Thoracic aorta (tissue), 2 donors: ENCODE measurements around the gene SLC46A1. TPM values are rescaled to one million over a fixed set of nuclear protein-coding genes. Genes with fewer than 3 reads are reported as not detected.

Source experiments
- ATAC-seq: fragments of 150-250 bp; one replicate; pipeline ENCODE4 v1.8.0; 2017; ENCODE audit warnings: low read depth; ENCODE audit not compliant: insufficient number of reproducible peaks, low FRiP score
- DNase-seq: peaks from one replicate; pipeline ENCODE4 v3.0.0-alpha.2; 2020; ENCODE audit warnings: low spot score
- H3K27ac ChIP-seq, 2 donors: fragments of 200-600 bp; sonication (generic); 1 replicate in 1 of 2; 2 replicates in 1 of 2; pipeline ENCODE4 v1.5.1; 2016; ENCODE audit warnings: mild to moderate bottlenecking in 2 of 2, moderate library complexity in 2 of 2
- H3K27me3 ChIP-seq: fragments of 200-600 bp; sonication (generic); replicated peaks from 2 replicates; pipeline ENCODE4 v1.6.0; 2016; ENCODE audit warnings: mild to moderate bottlenecking; ENCODE audit not compliant: insufficient read depth
- H3K36me3 ChIP-seq: fragments of 200-600 bp; sonication (generic); one replicate; pipeline ENCODE4 v1.5.1; 2016
- H3K4me1 ChIP-seq, 2 donors: fragments of 200-600 bp; sonication (generic); 1 replicate in 1 of 2; 2 replicates in 1 of 2; pipeline versions ENCODE4 v1.5.1 to v1.6.0; 2016; ENCODE audit warnings: low read depth in 2 of 2, mild to moderate bottlenecking in 1 of 2; ENCODE audit not compliant: control insufficient read depth in 1 of 2
- H3K4me3 ChIP-seq: fragments of 200-600 bp; sonication (generic); 2 replicates; pipeline ENCODE4 v1.5.1; 2016; ENCODE audit warnings: mild to moderate bottlenecking
- H3K9me3 ChIP-seq: fragments of 200-600 bp; sonication (generic); 2 replicates; pipeline ENCODE4 v1.5.1; 2016
- total RNA-seq, 2 donors: library from RNA; depleted of rRNA; stranded (reverse); fragments of >200 nt; gene quantifications; one replicate each; pipeline versions ENCODE4 v1.1.0 to v1.2.3, GENCODE V29; 2016
- TF ChIP-seq, protein P1 (sequence below): fragments of 200-600 bp; sonication (generic); IDR thresholded peaks from one replicate; pipeline ENCODE4 v1.5.1; 2019; ENCODE audit warnings: antibody characterized with exemption

SLC46A1 gene
- total RNA-seq, 2 donors from 2014 or later, result 11.9 to 29.2 TPM

DNA sequence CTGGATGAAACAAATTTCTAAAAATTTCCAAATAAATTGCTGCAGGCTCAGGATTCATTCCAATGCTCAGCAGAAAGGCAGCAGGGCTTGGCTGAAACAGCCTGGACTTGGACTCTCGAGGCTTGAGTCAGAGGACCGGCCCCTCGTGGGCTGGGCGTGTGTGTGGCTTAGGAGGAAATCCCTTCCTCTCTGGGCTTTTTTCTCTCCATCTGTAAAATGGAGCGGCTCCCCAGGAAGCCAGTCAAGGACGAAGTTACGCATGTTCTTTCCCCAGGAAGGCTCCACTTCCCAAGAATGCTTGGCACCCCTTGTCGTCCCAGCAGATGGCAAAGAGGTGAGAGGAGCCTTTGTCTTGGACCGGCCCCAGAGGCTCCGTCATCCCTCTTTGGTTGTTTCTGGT is 13.5 kb downstream of the SLC46A1 start:
- ATAC-seq, result no peak
- H3K27me3 ChIP-seq, result no peaks in the 10 kb centered on the region
- H3K27ac ChIP-seq, result no peak overlapping the region
- no peaks in the 10 kb centered on the region for H3K9me3 ChIP-seq
- no peak overlapping the region for H3K4me3 ChIP-seq
- H3K4me1 ChIP-seq, result no peaks in the 10 kb centered on the region
- TF ChIP-seq, protein P1, sequence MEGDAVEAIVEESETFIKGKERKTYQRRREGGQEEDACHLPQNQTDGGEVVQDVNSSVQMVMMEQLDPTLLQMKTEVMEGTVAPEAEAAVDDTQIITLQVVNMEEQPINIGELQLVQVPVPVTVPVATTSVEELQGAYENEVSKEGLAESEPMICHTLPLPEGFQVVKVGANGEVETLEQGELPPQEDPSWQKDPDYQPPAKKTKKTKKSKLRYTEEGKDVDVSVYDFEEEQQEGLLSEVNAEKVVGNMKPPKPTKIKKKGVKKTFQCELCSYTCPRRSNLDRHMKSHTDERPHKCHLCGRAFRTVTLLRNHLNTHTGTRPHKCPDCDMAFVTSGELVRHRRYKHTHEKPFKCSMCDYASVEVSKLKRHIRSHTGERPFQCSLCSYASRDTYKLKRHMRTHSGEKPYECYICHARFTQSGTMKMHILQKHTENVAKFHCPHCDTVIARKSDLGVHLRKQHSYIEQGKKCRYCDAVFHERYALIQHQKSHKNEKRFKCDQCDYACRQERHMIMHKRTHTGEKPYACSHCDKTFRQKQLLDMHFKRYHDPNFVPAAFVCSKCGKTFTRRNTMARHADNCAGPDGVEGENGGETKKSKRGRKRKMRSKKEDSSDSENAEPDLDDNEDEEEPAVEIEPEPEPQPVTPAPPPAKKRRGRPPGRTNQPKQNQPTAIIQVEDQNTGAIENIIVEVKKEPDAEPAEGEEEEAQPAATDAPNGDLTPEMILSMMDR, result no peak
- DNase-seq, result no peak
- H3K36me3 ChIP-seq, result peaks cover 52% of the 10 kb centered on the region

DNA sequence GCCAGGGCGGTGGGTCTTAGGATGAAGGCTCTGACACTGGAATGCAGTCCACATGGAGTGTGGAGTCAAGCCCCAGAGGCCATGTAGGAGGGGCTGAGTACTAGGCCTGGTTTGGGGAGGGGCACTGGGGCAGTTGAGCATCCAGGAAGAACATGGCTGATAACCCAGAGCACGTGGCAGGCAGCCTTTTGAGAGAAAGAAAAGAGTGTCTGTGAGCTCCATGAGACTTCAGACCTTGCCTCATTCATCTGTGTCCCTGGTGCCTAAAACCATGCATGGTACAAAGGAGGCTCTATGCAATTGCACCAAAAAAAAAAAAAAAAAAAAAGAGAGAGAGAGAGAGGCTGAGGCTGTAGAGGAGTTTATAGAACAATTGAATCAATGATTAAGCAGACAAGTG is 14.6 kb downstream of the SLC46A1 start:
- Histone ChIP-seq H3K4me1 (no peaks in the 10 kb centered on the region), H3K9me3 (no peaks in the 10 kb centered on the region), H3K4me3 (no peak overlapping the region), H3K27me3 (no peaks in the 10 kb centered on the region), H3K36me3 (peaks cover 52% of the 10 kb centered on the region), H3K27ac (no peak overlapping the region)
- TF ChIP-seq, protein P1, result no peak
- DNase-seq (no peak), ATAC-seq (no peak)

DNA sequence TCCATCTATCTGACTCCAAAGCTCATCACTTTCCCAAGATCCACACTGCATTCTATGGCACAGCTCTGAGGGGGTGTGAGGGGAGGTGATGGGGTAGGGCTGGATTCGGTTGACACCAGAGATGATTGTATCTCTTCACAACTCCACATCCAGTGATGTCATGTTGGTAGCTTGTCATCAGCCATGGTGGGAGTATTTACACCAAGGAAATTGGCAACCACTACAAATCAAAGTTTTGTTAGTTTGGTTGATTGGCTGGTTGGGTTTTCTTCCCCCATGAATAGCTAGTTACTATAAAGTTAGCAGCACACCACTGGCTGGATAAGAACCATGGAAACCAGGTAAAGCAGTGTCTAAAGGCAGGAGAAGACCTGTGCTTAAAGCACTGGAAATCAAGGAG is 15.0 kb downstream of the SLC46A1 start:
- DNase-seq (no peak), ATAC-seq (no peak)
- Histone ChIP-seq H3K4me3 (no peak overlapping the region), H3K27ac (no peak overlapping the region), H3K27me3 (no peaks in the 10 kb centered on the region), H3K4me1 (no peaks in the 10 kb centered on the region), H3K36me3 (peaks cover 48% of the 10 kb centered on the region), H3K9me3 (no peaks in the 10 kb centered on the region)
- TF ChIP-seq, protein P1, result no peak

DNA sequence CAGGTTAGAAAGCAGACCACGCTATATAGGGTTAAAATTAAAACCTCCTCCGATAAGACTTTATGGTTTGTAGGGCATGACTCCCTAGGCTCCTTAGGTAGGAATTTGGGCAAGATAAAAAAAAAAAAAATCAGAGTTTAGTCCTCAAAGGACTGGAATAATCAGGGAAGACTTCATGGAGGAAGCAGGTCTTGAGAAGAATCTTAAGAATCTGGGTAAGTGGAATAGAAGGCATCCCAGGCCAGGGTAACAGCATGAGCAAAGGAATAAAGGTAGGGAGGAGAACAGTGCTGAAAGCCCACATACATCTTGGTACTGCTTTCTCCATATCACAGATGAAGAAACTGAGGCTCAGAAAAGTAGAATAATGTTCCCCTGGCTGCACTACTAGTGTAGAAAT is 15.4 kb downstream of the SLC46A1 start:
- no peak for ATAC-seq
- H3K36me3 ChIP-seq, result peaks cover 44% of the 10 kb centered on the region

DNA sequence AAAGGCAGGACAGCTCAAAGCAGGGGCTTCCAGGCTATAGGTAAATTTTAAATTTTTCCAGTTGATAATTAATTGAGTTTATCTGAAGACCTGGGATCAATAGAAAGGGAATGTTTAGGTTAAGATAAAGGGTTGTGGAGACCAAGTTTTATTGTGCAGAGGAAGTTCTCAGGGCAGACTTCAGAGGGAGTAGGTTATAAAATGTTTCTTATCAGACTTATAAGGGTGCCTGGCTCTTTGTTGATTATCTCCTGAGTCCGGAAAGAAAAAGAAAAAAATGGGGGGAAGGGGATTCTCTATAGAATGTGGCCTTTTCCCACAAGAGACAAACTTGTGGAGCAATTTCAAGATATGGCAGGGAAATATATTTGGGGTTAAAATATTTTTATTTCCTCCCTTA is 15.9 kb downstream of the SLC46A1 start:
- H3K4me3 ChIP-seq, result no peak overlapping the region
- no peak overlapping the region for H3K27ac ChIP-seq
- TF ChIP-seq, protein P1, result no peak
- H3K36me3 ChIP-seq, result peaks cover 41% of the 10 kb centered on the region
- ATAC-seq (no peak), DNase-seq (no peak)
- H3K27me3 ChIP-seq, result no peaks in the 10 kb centered on the region
- no peaks in the 10 kb centered on the region for H3K4me1 ChIP-seq
- no peaks in the 10 kb centered on the region for H3K9me3 ChIP-seq

More for the DNA sequence above, 15.4 kb downstream of the SLC46A1 start:
- Histone ChIP-seq H3K9me3 (no peaks in the 10 kb centered on the region), H3K4me3 (no peak overlapping the region), H3K27ac (no peak overlapping the region), H3K4me1 (no peaks in the 10 kb centered on the region), H3K27me3 (no peaks in the 10 kb centered on the region)
- TF ChIP-seq, protein P1, result no peak
- DNase-seq, result no peak
